ENCODE measurements around the gene DLGAP4.

DLGAP4 gene

GRCh38 chr20:36408219-36408618 is 102.1 kb downstream of the DLGAP4 start:
- no peak for DNase-seq (ENCODE audit: low read depth in 3 of 3)

GRCh38 chr20:36411861-36412454 is 105.8 kb downstream of the DLGAP4 start:
- DNase-seq (ENCODE audit: low read depth in 3 of 3), result no peak

GRCh38 chr20:36415475-36416002 is 109.4 kb downstream of the DLGAP4 start:
- no peak for DNase-seq (ENCODE audit: low read depth in 3 of 3)

- no peak for DNase-seq (ENCODE audit: low read depth in 3 of 3)
Observed at GRCh38 chr20:36418711-36419110, 112.6 kb downstream of the DLGAP4 start.

GRCh38 chr20:36421641-36422040 is 115.5 kb downstream of the DLGAP4 start:
- no peak for DNase-seq (ENCODE audit: low read depth in 3 of 3)

GRCh38 chr20:36424314-36424713 is 118.2 kb downstream of the DLGAP4 start:
- DNase-seq (ENCODE audit: low read depth in 3 of 3), result no peak

GRCh38 chr20:36425166-36425565 is 119.0 kb downstream of the DLGAP4 start:
- no peak for DNase-seq (ENCODE audit: low read depth in 3 of 3)

- DNase-seq (ENCODE audit: low read depth in 3 of 3), result no peak
Observed at GRCh38 chr20:36431604-36432003, 125.5 kb downstream of the DLGAP4 start.

- DNase-seq (ENCODE audit: low read depth in 3 of 3), result no peak
Observed at GRCh38 chr20:36432096-36432495, 126.0 kb downstream of the DLGAP4 start.

- no peak for DNase-seq (ENCODE audit: low read depth in 3 of 3)
Observed at GRCh38 chr20:36434383-36434782, 128.2 kb downstream of the DLGAP4 start.

GRCh38 chr20:36435124-36435523 is 129.0 kb downstream of the DLGAP4 start:
- DNase-seq (ENCODE audit: low read depth in 3 of 3), result no peak

GRCh38 chr20:36435592-36436541 is 129.7 kb downstream of the DLGAP4 start:
- DNase-seq (ENCODE audit: low read depth in 3 of 3), result peak; percentile 70 to 88 (median 73)

- peak; percentile 36 to 63 (median 44) for DNase-seq (ENCODE audit: low read depth in 3 of 3)
Observed at GRCh38 chr20:36439040-36439730, 133.0 kb downstream of the DLGAP4 start.

GRCh38 chr20:36439731-36440072 is 133.6 kb downstream of the DLGAP4 start:
- no peak for DNase-seq (ENCODE audit: low read depth in 3 of 3)

- DNase-seq (ENCODE audit: low read depth in 3 of 3), result no peak
Observed at GRCh38 chr20:36440370-36441026, 134.4 kb downstream of the DLGAP4 start.

GRCh38 chr20:36441027-36441414 is 134.9 kb downstream of the DLGAP4 start:
- no peak for DNase-seq (ENCODE audit: low read depth in 3 of 3)

GRCh38 chr20:36441416-36441815 is 135.3 kb downstream of the DLGAP4 start:
- DNase-seq (ENCODE audit: low read depth in 3 of 3), result no peak

GRCh38 chr20:36445847-36446246 is 139.7 kb downstream of the DLGAP4 start:
- no peak for DNase-seq (ENCODE audit: low read depth in 3 of 3)

GRCh38 chr20:36446557-36446956 is 140.4 kb downstream of the DLGAP4 start:
- no peak for DNase-seq (ENCODE audit: low read depth in 3 of 3)

GRCh38 chr20:36447101-36447500 is 141.0 kb downstream of the DLGAP4 start:
- no peak for DNase-seq (ENCODE audit: low read depth in 3 of 3)

GRCh38 chr20:36449663-36450062 is 143.5 kb downstream of the DLGAP4 start:
- DNase-seq (ENCODE audit: low read depth in 3 of 3), result no peak

- DNase-seq (ENCODE audit: low read depth in 3 of 3), result no peak
Observed at GRCh38 chr20:36454332-36454697, 148.2 kb downstream of the DLGAP4 start.
